Endometrial microvascular endothelial cells (primary cell): ENCODE results near the gene SKA3. TPM values are rescaled to one million over a fixed set of nuclear protein-coding genes. Genes with fewer than 3 reads are reported as not detected.

ENCODE experiments used
- in situ Hi-C: cut with HindIII; loops from 2 replicates; pipeline ENCODE4 v1.10.0; 2017; ENCODE audit warnings: low sequenced_read_pairs, low pct_unique_long_range_greater_than_20kb; ENCODE audit errors: inconsistent ontology term
- total RNA-seq: library from RNA; depleted of rRNA; stranded (reverse); fragments of >200 nt; gene quantifications from one replicate; pipeline ENCODE4 v1.2.3, GENCODE V29; 2015; ENCODE audit errors: inconsistent ontology term

Gene SKA3
- total RNA-seq, 1 donor from 2014 or later, result 34.8 TPM

GRCh38 chr13:21121616-21122015, 54.7 kb downstream of the SKA3 start:
- in situ Hi-C loops, result no loop called here

- in situ Hi-C loops, result no loop called here
Observed at GRCh38 chr13:21120191-21120590, 56.2 kb downstream of the SKA3 start.

- in situ Hi-C loops, result no loop called here
Observed at GRCh38 chr13:21119526-21119925, 56.8 kb downstream of the SKA3 start.

- in situ Hi-C loops, result no loop called here
Observed at GRCh38 chr13:21118180-21118579, 58.2 kb downstream of the SKA3 start.

GRCh38 chr13:21117104-21117809, 59.1 kb downstream of the SKA3 start:
- in situ Hi-C loops, result no loop called here

GRCh38 chr13:21116141-21116540, 60.2 kb downstream of the SKA3 start:
- in situ Hi-C loops, result no loop called here

- in situ Hi-C loops, result no loop called here
Observed at GRCh38 chr13:21115231-21115630, 61.1 kb downstream of the SKA3 start.

- in situ Hi-C loops, result no loop called here
Observed at GRCh38 chr13:21111546-21111945, 64.8 kb downstream of the SKA3 start.

GRCh38 chr13:21109168-21109567, 67.2 kb downstream of the SKA3 start:
- in situ Hi-C loops, result no loop called here

- in situ Hi-C loops, result no loop called here
Observed at GRCh38 chr13:21106089-21106488, 70.3 kb downstream of the SKA3 start.

- in situ Hi-C loops, result no loop called here
Observed at GRCh38 chr13:21104199-21105019, 71.9 kb downstream of the SKA3 start.

Other genes with a start within 250 kb of the SKA3 start
- gene LATS2, start 115.0 kb downstream of the SKA3 start, total RNA-seq, result 27.7 TPM
- 38.3 TPM for gene SAP18, start 36.4 kb downstream of the SKA3 start, total RNA-seq
- gene MRPL57, start 106 bp upstream of the SKA3 start, total RNA-seq, result 35.2 TPM